GM23338 (cell line): ENCODE results near the gene SIRT3.

ENCODE experiments used
- CREB1 ChIP-seq: fragments of 250-450 bp; sonication (Bioruptor Pico); IDR thresholded peaks from 2 replicates; pipeline ENCODE4 v1.5.0; 2020; ENCODE audit warnings: low read depth, mild to moderate bottlenecking, moderate library complexity
- CTCF ChIP-seq, 2 experiments: fragments of 200-600 bp in 1 of 2; sonication (generic) in 1 of 2; conservative IDR thresholded peaks; 2 replicates each; pipeline versions ENCODE4 v1.5.1 to v1.6.1; 2016 to 2017; ENCODE audit warnings: antibody characterized with exemption in 2 of 2, low read depth in 2 of 2, mild to moderate bottlenecking in 2 of 2, moderate library complexity in 1 of 2
- EZH2 ChIP-seq: fragments of 200-600 bp; sonication (generic); IDR thresholded peaks from one replicate; pipeline ENCODE4 v1.8.0; 2017; ENCODE audit warnings: antibody characterized with exemption, mild to moderate bottlenecking, low read depth; ENCODE audit not compliant: unreplicated experiment
- EZH2phosphoT487 ChIP-seq: fragments of 200-600 bp; sonication (generic); IDR thresholded peaks from one replicate; pipeline ENCODE4 v1.8.1; 2018; ENCODE audit warnings: antibody characterized with exemption; ENCODE audit not compliant: unreplicated experiment
- NANOG ChIP-seq: IDR thresholded peaks from 2 replicates; pipeline ENCODE4 v1.6.1; 2016; ENCODE audit warnings: antibody characterized with exemption, borderline replicate concordance
- POLR2AphosphoS5 ChIP-seq: IDR thresholded peaks from 2 replicates; pipeline ENCODE4 v1.6.1; 2016; ENCODE audit warnings: antibody characterized with exemption, low read depth
- REST ChIP-seq: IDR thresholded peaks from one replicate; pipeline ENCODE4 v1.6.1; 2018; ENCODE audit warnings: antibody characterized with exemption; ENCODE audit not compliant: unreplicated experiment
- ZNF462 ChIP-seq: fragments of 250-450 bp; sonication (Bioruptor Pico); IDR thresholded peaks from 2 replicates; pipeline ENCODE4 v1.5.0; 2020; ENCODE audit warnings: mild to moderate bottlenecking, moderate library complexity

- TF ChIP-seq POLR2AphosphoS5 (no peak), CTCF (conservative IDR thresholded peaks at IDR 0.05; ENCODE audit: low read depth in 2 of 2) (no peak), CREB1 (CRISPR knock-in tag) (no peak), EZH2 (no peak), ZNF462 (CRISPR knock-in tag) (no peak), REST (no peak), NANOG (no peak), EZH2phosphoT487 (no peak)
Measured at GRCh38 chr11:249062-249461, 12.9 kb upstream of the SIRT3 start.
